ENCODE data around the gene UTP3. TPM values are rescaled to one million over a fixed set of nuclear protein-coding genes. Genes with fewer than 3 reads are reported as not detected.

Gene UTP3
- total RNA-seq, 1 donor from 2014 or later: 27.2 TPM

- peak overlapping the region; percentile 51 for H3K27ac ChIP-seq
- DNase-seq (no peak), ATAC-seq (peak; percentile 62)
- no peaks in the 10 kb centered on the region for H3K27me3 ChIP-seq
- no peak overlapping the region for H3K4me3 ChIP-seq
- no peaks in the 10 kb centered on the region for H3K36me3 ChIP-seq
- H3K9me3 ChIP-seq: no peaks in the 10 kb centered on the region
- peaks cover 45% of the 10 kb centered on the region for H3K4me1 ChIP-seq
- no peak for TF ChIP-seq CTCF (IDR thresholded peaks at IDR 0.05)
- intact Hi-C loops (cut with DNase I): no loop called here
Measured at GRCh38 chr4:70739496-70740337, 51.4 kb downstream of the UTP3 start.

Other genes with a start within 250 kb of the UTP3 start
- gene MUC7, start 216.3 kb upstream of the UTP3 start, total RNA-seq: not detected
- not detected for gene AMTN, start 170.0 kb upstream of the UTP3 start, total RNA-seq
- gene AMBN, start 96.3 kb upstream of the UTP3 start, total RNA-seq: not detected
- 0.61 TPM for gene ENAM, start 59.8 kb upstream of the UTP3 start, total RNA-seq
- 99.1 TPM for gene JCHAIN, start 22.0 kb upstream of the UTP3 start, total RNA-seq
- gene RUFY3, start 33.4 kb downstream of the UTP3 start, total RNA-seq: 98.2 TPM
- 55.1 TPM for gene GRSF1, start 151.4 kb downstream of the UTP3 start, total RNA-seq
- gene MOB1B, start 213.8 kb downstream of the UTP3 start, total RNA-seq: 34.2 TPM

Measured in upper lobe of right lung (tissue), 1 donor.